ENCODE data around the gene TIAM1.

GRCh38 chr21:31336739-31337040 lies 7.4 kb downstream of the TIAM1 start:
- TF ChIP-seq GATA2 (IDR thresholded peaks at IDR 0.05; ENCODE audit: low read depth, low read length): no peak
- TF ChIP-seq GATA3 (IDR thresholded peaks at IDR 0.05; ENCODE audit: low read depth, low read length): no peak

Measured in SH-SY5Y (cell line).